Erythroblast (primary cell): ENCODE measurements around the gene FADS2.

Experiments
- GATA1 ChIP-seq: IDR thresholded peaks from 2 replicates; pipeline ENCODE4 v1.6.1; 2011; ENCODE audit warnings: low read depth, mild to moderate bottlenecking, control low read depth, low read length, moderate library complexity
- POLR2A ChIP-seq: IDR thresholded peaks from 2 replicates; pipeline ENCODE4 v1.6.1; 2011; ENCODE audit warnings: mild to moderate bottlenecking, low read length

DNA sequence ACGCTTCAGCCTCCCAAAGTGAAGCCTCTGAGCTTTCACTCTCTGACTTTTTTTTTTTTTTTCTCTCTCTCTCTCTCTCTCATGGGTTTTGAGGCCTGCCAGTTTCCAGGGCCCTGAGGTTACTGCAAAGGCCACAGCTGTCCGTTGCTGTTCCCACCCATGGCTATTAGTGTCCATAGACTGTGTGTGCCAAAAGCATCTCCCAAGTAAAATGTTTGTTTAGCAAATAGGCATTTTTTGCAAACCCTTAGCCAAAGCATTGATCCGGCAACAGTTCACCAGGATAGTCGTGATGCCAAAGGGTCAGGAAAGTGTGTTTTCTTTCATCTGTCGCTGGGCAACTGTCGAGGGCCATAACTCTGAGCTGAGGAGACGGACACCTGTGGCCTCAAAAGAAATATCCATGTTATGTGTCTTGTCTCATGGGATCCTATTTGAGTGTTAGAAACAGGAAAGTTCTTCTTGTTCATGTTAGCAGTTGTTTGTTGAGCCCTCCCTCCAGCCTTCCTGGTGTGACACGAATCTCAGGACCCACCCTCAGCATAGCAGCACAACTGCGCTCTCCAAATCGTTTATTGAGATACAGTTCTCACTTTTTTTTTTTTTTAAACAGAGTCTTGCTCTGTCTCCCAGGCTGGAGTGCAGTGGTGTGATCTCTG lies 18.4 kb downstream of the FADS2 start:
- TF ChIP-seq POLR2A (no peak), GATA1 (no peak)
